DMS114 treated with DMSO at 0.1 percent for 48 hours (cell line): ENCODE results near the gene BBS12.

ENCODE experiments used
- DNase-seq: peaks from one replicate; lab custom pipeline; 2025; ENCODE audit not compliant: unreplicated experiment; lab: John Stamatoyannopoulos, UW

BBS12 gene

GRCh38 chr4:122712782-122713181 is 19.7 kb upstream of the BBS12 start:
- no peak for DNase-seq

GRCh38 chr4:122715221-122715620 is 17.3 kb upstream of the BBS12 start:
- DNase-seq, result no peak

- DNase-seq, result peak; percentile 19
These were observed 15.6 kb upstream of the BBS12 start for GRCh38 chr4:122716825-122717448.

DNA sequence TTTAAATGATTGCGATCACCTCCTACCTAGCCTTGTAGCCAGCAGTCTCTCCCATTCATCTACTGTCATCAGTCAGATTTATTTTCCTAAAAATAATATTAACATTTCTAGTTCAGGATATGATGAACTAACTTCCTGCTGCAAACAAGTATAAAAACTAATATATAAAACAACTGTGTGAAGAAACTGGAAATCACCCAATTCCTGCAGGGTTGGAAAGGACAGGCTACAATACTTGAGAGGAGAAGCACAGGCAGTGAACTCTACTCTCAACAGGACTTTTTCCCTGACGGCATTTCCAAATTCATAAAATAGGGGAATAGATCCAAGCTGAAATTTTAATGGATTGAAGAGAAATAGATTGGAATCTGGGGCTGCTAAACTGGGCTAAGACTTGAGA is 14.2 kb upstream of the BBS12 start:
- no peak for DNase-seq

DNA sequence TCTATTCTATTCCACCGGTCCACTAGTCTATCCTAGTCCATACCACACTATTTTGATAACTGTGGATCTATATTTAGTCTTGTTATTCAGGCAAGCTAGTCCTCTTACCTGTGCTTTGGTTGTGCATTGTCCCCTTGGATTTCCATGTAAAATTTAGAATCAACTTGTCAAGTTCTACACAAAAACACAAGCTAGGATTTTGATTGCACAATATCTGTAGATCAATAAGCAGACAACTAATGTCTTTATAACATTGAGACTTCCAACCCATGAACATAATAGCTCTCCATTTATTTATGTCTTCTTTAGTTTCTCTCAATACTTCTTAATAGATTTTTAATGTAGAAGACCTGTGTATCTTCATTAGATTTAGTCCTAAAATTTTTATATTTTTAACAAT is 10.2 kb upstream of the BBS12 start:
- no peak for DNase-seq

DNA sequence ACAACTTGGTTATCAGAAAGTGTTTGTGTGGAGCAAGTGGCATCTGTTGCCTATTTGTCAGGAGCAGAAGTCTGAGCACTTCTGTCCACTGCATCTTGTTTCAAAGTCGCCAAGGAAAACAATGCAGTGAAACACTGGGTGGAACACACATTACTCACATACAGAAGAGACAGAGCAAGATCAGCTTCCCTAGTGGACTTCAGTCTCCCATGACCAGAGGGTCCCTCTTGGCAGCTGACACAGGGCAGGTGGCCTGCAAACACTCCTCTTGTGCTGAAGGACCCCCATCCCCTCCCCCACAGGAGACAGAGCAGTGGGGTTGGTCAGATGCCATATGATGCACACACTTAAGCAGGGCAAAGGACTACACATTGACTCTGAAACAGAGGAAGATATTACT is 3.6 kb upstream of the BBS12 start:
- no peak for DNase-seq

GRCh38 chr4:122731676-122732075 is 828 bp upstream of the BBS12 start:
- no peak for DNase-seq

DNA sequence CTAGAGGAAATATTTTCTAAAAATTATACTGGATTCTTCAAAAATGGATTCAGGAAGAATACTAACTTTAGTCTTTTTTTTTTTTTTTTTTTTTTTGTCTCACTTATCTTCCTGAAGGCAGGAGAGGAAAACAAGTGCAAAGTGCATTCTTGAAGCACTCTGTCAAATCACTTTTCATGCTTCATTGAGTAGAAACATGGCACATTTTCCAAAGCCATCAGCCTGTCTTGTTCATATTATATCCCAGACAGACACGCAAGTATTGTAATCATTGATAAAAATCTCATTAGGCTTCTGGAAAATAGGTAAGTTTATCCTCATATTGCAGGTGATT is 1.2 kb downstream of the BBS12 start:
- DNase-seq, result no peak

DNA sequence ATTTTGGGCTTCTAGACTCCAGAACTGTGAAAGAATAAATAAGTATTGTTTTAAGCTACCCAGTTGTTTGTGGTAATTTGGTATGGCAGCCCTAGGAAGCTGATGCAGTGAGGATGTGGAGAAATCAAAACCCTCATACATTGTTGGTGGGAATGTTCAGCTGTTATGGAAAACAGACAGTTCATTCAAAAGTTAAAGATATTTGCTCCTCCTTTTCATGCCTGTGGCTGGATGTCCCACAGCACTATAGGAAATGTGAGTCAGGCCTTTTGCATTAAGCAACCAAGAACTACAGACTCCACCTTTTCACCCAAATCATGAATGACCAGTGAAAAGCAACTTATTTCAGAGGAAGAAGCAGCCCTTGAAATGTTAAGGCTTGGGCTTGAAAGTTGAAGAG is 6.7 kb downstream of the BBS12 start:
- no peak for DNase-seq

DNA sequence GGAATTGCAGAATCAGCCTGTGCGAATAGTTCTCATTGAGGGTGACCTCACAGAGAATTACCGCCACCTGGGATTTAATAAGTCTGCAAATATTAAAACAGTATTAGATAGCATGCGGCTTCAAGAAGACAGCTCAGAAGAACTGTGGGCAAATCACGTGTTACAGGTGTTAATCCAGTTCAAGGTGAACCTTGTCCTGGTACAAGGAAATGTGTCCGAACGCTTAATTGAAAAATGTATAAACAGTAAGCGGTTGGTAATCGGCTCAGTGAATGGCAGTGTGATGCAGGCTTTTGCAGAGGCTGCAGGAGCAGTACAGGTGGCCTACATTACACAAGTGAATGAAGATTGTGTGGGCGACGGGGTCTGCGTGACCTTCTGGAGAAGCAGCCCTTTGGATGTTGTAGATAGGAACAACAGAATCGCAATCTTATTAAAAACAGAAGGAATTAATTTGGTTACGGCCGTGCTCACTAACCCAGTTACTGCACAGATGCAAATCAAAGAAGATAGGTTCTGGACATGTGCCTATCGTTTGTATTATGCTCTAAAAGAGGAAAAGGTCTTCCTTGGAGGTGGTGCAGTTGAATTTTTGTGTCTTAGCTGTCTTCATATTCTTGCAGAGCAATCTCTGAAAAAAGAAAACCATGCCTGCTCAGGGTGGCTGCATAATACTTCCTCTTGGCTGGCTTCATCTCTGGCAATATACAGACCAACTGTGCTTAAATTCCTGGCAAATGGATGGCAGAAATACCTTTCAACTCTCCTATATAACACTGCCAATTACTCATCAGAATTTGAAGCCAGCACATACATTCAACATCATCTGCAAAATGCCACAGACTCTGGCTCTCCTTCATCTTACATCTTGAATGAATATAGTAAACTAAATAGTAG is 10.7 kb downstream of the BBS12 start:
- no peak for DNase-seq

GRCh38 chr4:122744229-122744628 is 11.7 kb downstream of the BBS12 start:
- no peak for DNase-seq

GRCh38 chr4:122746485-122746965 is 14.0 kb downstream of the BBS12 start:
- DNase-seq, result no peak

- no peak for DNase-seq
These were observed 14.6 kb downstream of the BBS12 start for GRCh38 chr4:122747068-122747467.

DNA sequence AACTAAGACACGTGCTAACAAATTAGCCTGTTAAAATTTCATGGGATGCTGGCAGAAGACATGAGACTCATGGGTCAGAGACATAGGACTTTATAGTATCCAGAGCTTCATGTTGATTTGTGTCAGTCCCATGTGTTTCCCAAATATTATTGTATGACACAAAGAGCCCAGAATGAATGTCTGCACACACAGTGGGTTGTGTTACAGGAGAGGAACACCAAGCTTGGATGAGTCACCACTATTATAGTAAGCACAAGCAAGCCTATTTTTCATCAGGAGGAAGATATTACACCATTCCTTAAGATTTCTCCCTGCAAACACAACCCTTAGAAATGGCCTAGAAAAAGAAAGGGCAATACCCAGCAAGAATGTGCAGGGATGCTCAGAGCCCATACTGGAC is 15.4 kb downstream of the BBS12 start:
- DNase-seq, result no peak

- DNase-seq, result no peak
These were observed 17.4 kb downstream of the BBS12 start for GRCh38 chr4:122749704-122750454.

GRCh38 chr4:122755675-122756074 is 23.2 kb downstream of the BBS12 start:
- DNase-seq, result no peak

GRCh38 chr4:122758033-122758432 is 25.5 kb downstream of the BBS12 start:
- peak; percentile 21 for DNase-seq

DNA sequence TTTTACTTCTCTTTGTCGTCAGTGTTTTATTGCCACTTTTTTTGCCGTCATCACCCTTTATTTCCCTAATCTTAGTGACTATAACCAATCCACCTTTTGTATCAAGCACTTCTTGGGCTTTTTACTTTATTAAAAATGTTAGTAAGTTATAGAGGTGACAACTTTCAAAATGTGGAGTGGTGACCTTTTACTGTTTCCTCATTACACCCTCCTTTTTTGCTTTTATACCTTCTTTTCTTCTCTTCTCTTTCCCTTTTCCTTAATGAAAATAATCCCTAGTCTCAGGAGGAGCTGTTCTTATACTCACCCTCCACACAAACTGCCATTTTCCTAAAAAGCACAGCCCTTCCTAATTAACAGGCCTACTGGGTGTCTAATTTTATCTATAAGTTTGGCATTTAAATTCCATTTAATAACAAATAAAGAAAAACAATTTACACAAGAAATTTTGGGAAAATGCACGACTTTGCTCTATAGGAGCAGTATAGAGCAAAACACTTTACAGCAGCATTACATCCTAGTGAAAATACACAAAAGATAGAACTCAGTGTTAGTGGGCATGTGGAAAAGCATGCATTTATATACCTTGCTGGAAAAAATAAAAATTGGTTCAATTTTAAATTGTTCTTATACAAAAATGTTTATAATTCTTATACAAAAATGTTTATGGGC is 27.3 kb downstream of the BBS12 start:
- no peak for DNase-seq

DNA sequence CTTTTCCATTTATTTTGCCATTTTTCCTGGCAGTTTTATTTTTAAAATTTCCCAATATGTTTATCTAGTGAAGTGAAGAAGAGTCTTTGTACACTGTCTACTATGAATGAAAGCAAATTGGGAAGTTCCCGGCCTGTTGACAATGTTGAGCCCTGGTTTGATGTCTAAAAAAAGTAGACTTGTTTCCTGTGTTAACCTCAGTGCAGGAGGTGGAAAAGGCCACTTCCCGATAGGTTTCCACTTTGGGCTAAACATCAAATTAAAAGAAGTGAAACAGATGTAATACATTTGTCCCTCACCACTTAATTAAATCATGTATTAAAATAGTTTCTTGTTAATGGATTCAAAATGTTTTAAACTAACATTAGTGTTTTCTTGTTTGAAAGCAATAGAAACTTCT is 30.0 kb downstream of the BBS12 start:
- no peak for DNase-seq

DNA sequence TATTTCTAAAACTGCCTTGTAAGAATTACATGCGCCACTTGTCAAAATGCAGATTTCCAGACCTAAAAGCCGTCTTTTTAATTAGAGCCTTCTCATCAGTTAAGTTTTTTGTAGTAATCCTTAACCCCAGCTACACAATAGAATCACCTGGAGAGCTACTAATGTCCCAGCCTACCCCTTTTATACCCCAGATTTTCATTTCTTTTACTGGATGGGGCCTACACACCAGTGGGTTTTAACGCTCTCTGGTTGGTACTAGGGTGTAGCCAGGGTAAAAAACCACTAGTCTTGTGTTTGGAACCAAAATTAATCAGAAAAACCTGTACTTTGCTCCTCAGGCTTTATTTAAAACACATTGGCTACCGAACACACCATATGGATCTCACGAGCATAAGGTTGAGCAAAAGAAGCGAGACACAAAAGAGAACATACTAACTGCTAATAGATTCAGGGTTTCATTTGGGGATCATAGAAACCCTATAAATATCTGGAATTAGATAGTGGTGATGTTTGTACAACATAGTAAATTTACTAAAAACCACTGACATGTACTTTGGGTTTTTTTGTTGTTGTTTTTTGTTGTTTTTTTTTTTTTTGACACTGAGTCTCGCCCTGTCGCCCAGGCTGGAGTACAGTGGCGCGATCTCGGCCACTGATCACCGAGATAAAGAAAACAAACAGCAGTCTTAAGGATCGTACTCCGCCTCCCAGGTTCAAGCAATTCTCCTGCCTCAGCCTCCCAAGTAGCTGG is 30.6 kb downstream of the BBS12 start:
- no peak for DNase-seq
